ENCODE data around the gene CCND1.

CCND1 gene

DNA sequence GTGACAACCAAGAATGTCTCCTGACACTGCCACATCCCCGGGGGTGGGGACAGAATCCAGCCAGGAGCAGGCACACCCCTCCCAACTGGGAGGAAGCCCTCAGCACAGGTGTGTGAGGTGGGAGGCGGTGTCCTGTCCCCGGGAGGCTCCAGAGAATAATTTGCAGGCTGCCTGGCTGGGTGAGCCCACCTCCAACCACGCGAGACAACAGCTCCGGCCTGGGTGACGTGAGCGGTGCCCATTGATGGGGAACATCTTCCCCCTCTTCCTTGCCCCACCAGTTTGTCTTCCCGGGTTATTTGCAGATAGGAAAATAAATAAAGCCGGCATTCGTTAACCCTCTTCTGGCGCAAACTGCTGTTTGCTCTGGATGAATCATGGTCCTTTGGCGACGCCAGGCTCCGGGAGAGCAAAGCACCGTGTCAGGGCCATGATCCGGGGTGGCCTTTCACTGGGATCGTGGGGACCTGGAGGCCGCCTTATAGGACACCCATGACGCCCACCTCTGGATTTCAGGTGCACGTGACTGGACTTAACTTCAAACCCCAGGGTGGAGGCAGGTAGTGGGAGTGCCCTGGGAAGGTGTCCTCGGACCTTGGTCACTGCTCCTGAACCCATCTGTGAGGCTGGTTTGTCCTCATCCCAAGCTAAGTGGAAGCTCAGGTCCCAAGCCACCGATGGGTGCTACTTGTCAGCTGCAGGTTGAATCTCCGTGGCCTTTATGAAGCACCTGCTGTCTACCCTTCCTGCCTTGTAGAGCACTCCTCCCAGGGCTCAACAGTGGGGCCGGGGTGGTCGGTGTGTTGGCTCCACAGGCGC lies 13.9 kb downstream of the CCND1 start:
- no peak for DNase-seq

GRCh38 chr11:69655479-69656428 lies 14.8 kb downstream of the CCND1 start:
- DNase-seq: no peak

DNA sequence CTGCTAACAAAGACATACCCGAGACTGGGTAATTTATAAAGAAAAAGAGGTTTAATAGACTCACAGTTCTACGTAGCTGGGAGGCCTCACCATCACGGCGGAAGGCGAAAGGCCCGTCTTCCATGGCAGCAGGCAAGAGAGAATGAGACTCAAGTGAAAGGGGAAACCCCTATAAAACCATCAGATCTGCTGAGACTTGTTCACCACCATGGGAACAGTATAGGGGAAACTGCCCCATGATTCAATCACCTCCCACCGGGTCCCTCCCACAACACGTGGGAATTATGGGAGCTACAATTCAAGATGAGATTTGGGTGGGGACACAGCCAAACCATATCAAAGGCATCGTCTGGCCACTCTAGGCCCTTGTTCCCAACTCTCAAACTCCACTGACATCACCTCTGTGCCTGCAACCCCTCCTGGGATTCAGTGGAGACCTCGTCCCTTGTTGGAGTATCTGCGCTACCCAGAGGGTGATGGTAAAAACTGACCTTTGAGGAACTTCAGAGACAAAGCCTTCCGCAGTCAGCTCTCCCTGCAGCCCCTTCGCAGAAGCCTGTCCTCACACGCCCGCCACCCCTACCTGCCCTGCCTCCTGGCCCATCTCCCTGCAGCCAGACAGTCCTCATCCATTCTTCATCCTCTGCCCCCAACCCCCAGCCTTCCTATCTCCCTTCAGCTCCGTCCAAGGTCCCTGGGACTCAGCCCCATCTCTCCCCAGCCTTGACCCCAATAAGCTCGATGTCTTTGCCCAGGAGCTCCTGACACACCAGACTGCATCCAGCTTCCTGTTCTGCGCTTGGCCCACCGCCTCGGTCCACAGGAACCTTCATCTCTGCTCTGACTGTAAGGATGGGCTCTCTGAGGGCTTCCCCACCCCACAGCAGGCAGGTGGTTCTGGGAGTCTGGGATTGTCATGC lies 15.8 kb downstream of the CCND1 start:
- no peak for DNase-seq

DNA sequence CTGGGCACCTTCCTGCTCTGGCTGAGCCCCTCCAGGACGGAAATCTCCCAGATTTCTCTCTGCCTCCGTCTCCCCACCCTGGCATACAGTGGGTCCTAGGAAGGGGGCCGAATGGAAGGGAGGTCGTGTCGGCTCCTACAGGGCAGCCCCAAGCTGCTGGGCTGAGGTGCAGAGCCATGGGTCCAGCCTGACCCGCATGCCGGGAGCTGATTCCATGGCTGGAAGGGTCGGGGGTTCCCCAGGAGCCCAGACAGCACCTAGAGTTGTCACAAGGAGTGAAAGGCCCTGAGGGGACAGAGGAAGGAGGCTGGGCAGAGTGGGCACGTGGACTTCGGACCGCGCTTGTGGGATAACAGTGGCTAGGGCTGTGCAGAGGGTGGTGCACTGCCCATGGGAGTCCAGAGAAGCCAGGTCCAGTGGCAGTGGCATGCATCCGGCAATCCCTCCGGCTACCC lies 16.5 kb downstream of the CCND1 start:
- no peak for DNase-seq

DNA sequence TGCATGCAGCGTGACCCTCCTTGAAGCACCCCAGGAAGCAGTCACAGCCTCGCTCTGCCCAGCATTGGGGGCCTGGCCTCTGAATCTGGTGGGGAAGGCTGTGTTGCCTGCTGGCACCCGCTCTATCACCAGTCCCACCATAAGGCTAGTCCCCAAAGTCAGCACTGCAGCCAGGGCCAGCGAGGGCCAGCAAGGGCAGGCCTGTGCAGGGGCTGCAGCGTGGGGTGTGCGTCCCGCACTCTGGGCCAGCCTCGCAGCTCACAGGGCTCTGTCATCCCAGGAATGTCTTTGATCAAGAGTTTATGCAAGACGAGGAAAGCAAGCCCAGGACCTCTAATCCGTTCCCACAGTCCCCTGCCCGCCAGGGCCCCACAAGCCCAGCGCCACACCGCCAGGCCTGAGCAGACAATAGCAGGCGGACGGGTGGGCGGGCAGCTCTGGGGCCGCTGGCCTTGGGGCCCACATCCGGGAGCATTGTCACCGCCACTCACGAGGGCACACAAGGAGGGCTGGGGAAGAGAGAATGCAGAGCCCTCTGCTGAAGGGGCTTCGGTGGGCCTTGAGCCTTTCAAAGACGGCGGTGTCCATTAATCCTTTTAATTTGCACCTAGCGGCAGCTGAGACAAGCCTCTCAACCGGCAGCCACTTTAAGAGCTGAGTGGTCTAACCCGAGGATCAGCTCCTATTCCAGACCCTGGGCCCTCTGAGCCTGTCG lies 17.1 kb downstream of the CCND1 start:
- no peak for DNase-seq

- DNase-seq: no peak
Observed at GRCh38 chr11:69658626-69659450, 17.9 kb downstream of the CCND1 start.

GRCh38 chr11:69659591-69659990 lies 18.6 kb downstream of the CCND1 start:
- no peak for DNase-seq

DNA sequence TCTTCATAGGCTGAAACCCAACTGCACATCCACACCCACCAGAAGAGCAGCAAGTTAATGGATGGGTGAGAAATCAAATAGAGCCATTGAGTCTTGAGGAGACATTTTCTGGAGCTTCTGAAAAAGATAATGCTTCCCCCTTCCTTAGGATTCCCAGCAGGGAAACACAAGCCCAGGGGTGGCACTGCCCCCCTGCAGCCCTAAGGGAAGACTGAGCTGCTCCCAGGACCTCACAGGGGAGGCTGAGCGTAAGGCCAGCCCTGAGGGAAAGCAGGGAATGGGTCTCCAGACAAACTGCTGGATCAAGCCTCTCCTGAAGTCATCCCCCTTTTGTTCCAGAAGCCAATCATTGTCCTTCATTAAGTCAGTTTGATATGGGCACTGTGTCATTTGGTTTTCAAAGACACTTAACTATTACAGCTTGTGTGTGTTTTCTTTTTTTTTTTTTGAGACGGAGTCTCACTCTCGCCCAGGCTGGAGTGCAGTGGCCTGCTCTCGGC lies 19.1 kb downstream of the CCND1 start:
- no peak for DNase-seq

DNA sequence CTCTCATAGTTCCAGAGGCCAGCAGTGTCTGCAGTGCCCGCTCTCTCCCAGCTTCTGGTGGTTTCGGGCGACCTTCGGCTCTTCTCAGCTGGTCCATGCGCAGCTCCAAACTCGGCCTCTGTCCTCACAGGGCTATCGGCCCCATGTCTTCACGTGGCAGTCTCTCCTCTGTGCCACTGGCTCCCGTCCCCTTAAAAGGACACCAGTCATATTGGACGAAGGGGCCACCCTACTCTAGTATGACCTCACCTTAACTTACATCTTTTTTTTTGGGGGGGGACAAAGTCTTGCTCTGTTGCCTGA lies 20.4 kb downstream of the CCND1 start:
- DNase-seq: no peak

DNA sequence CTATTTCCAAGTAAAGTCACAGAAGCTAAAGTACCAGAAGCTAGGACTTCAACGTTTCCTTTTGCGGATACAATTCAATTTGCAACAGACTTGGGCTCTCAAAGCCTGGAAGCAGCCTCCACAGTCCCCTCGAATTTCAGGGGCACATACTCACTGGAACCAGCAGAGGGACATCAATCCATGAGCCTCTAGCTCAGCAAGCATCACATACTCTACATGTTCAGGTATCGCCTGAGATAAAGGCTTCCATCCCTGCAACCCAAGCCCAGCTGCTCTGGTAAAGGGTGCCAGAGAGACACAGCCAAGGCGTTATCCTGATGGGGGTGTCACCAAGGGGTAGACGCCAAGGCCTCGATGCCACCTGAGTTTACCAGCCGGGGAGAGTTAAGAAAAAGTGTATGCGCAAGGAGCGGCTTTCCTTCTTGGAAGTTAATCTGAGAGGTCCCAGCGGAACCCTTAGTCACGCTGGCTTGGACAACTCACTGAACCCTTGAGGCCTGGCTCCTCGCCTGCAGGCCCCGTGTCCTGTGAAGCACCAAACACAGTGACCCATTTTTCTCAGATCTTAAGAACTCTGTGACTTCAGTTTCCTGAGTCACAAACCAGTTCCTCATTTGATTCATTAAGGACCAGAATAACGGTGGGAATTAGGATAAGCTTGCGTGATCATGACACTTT lies 21.2 kb downstream of the CCND1 start:
- DNase-seq: no peak

GRCh38 chr11:69662806-69663205 lies 21.9 kb downstream of the CCND1 start:
- no peak for DNase-seq

GRCh38 chr11:69663326-69663725 lies 22.4 kb downstream of the CCND1 start:
- no peak for DNase-seq

GRCh38 chr11:69664103-69664775 lies 23.3 kb downstream of the CCND1 start:
- DNase-seq: no peak

- DNase-seq: no peak
Observed at GRCh38 chr11:69664901-69665300, 23.9 kb downstream of the CCND1 start.

DNA sequence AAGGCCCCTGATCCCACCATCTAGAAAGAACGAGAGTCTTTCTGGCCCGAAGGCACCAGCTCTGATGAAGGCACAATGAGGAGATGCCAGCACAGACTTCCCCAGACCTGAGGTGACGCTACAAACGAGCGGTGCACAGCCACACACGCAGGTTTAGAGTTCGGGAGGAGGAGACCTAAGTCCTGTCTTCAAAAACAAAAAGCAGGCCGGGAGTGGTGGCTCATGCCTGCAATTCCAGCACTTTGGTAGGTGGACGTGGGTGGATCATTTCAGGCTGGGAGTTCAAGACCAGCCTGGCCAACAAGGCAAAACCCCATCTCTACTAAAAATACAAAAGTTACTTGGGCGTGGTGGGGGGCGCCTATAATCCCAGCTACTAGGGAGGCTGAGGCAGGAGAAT lies 24.7 kb downstream of the CCND1 start:
- no peak for DNase-seq

- no peak for DNase-seq
Observed at GRCh38 chr11:69666261-69666660, 25.3 kb downstream of the CCND1 start.

DNA sequence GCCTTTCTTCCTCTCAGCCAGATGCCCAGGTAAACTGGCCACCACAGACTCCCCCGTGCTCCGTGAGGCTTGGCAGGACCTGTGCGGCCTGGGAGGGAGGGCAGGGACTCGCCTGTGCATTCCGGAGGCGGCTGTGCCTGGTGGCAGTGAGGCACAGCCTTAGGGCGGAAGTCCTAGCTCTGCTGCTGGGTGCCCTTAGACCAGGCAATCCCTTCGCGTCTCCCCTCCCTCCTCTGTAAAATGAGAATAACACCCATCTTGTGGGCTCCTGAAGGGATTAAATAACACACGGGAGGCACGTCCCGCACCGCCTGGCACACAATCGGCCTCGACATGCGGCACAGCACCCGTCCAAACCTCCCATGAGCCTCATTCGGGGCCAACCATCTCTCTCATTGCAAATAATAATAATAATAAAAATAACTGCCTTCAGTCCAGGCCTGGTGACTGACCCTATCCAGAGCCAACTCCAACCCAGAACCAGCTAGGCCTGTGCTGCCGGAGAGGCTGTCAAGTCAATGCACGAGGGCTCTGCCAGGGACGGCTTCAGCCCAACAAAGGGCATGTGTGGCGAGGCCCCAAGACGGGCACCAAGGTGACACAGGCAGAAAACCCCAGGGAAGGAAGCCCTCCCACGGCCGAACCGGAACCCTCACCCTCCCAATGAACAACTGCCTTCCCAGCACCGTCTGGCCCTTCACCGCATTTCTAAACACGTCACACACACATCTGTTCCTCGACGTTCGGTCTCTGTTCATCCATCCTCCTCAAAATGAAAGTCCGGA lies 26.0 kb downstream of the CCND1 start:
- DNase-seq: no peak

DNA sequence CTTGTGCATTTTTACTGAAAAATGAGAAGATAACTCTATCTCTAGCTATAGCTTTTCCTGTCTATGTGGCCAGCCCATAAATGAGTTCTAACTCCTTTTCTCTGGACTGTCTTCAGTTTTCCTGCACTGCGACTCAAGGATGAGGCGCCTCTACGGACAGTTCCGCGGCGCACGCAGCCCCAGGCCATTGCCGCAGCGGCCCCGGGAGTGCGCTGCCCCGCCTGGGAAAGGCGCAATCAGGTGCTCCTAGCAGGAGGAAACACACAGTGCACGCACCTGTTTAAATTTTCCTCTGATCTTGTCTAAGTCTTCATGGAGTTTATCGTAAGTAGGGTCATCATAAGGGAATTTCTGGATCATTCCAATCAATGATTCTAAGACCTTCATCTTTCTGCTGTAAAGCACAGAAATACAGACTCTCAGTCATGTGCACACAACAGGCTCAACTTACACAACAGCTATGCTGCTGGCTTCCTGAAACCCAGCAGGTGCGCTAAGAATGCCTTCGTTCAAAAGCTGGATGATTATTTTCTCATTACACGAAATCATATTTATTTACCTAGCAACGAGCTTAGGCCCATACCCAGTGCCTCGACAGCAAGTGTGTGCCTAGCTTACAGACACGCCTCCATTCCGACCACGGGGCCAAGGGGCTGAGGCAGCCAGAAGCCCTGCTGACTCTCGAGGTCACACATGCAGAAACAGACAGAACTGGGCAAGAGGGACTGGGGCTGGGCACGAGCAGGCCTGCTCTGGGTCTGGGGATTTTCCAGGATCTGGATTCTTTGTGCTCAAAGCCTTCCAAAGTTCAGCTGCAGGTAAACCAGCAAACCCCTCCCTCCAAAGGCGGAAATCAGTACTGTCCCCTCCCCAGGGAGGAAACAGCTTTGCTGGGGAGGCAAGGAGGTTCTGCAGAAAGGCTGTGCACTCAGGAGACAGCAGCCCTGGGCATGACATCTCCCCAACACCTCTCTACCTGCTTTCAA lies 27.0 kb downstream of the CCND1 start:
- no peak for DNase-seq
